ENCODE data around the gene MC5R.

GRCh38 chr18:13872932-13873331 lies 49.0 kb downstream of the MC5R start:
- TF ChIP-seq, protein P1, sequence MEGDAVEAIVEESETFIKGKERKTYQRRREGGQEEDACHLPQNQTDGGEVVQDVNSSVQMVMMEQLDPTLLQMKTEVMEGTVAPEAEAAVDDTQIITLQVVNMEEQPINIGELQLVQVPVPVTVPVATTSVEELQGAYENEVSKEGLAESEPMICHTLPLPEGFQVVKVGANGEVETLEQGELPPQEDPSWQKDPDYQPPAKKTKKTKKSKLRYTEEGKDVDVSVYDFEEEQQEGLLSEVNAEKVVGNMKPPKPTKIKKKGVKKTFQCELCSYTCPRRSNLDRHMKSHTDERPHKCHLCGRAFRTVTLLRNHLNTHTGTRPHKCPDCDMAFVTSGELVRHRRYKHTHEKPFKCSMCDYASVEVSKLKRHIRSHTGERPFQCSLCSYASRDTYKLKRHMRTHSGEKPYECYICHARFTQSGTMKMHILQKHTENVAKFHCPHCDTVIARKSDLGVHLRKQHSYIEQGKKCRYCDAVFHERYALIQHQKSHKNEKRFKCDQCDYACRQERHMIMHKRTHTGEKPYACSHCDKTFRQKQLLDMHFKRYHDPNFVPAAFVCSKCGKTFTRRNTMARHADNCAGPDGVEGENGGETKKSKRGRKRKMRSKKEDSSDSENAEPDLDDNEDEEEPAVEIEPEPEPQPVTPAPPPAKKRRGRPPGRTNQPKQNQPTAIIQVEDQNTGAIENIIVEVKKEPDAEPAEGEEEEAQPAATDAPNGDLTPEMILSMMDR (IDR thresholded peaks at IDR 0.05), result no peak
- TF ChIP-seq EZH2 (IDR thresholded peaks at IDR 0.05), result no peak

All from neural progenitor cell (in vitro differentiated cells).